ENCODE measurements around the gene SLC34A1. TPM values are rescaled to one million over a fixed set of nuclear protein-coding genes. Genes with fewer than 3 reads are reported as not detected.

Gene SLC34A1
- total and polyA plus RNA-seq, 9 donors: not detected

- Histone ChIP-seq H3K4me3 (ENCODE audit: low read length) (peak overlapping the region; percentile 75), H3K4me1 (ENCODE audit: control insufficient read depth, insufficient read depth, low read length) (peaks cover 46% of the 10 kb centered on the region)
- WGBS (ENCODE audit: insufficient coverage): 0% methylated on average over 44 of the region's 52 CpGs
These were observed 41.7 kb downstream of the SLC34A1 start for GRCh38 chr5:177425801-177426565.

DNA sequence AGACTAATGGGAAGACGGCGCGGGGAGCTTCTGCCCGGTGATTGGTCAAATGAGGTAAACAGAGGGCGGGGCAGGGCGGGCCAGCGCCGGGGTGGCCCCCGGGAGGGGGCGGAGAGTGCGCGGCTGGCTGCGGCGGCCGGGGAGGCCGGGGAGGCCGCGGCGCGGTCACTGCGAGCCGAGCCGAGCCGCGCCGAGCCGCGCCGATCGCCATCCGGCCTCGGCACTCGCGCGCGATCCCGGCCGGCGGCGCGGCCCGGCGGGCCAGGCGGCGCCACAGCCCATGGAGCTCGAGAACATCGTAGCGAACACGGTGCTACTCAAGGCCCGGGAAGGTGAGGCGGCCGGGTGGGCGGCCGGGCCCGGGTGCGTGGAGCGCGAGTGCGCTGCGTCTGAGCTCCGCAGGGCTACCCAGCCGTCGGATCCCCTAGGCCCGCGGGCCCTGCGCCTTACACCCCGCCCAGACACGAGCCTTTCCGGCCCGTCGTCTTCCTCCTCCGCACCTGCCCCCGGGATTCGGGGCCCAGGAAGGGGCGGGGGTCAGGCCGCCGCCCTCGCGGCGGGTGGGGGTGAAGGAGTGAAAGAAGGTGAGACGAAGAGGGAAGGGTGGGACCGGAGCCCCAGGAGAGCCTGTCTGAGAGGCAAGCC lies 42.5 kb downstream of the SLC34A1 start, which contains the start of gene GRK6:
TSS of gene GRK6 (plus strand) at position 111 of the 645 bp plus-strand sequence. CDS start at position 281, 170 bp downstream.
- Histone ChIP-seq H3K9me3 (replicated peaks; ENCODE audit: control insufficient read depth, low read depth, low read length) (no peaks in the 10 kb centered on the region), H3K27ac (ENCODE audit: low read length) (peak within 1 kb of the TSS; percentile 97), H3K4me3 (ENCODE audit: low read length) (peak within 1 kb of the TSS; percentile 81), H3K36me3 (ENCODE audit: control insufficient read depth, insufficient read depth, low read length) (peaks cover 18% of the 10 kb centered on the region), H3K27me3 (ENCODE audit: control insufficient read depth, insufficient read depth, low read length) (no peaks in the 10 kb centered on the region), H3K4me1 (ENCODE audit: control insufficient read depth, insufficient read depth, low read length) (peaks cover 52% of the 10 kb centered on the region)
- DNase-seq: peak; percentile 65
- under 1% methylated on average over 79 of the region's 82 CpGs for WGBS (ENCODE audit: insufficient coverage)

More at GRCh38 chr5:177425801-177426565, 41.7 kb downstream of the SLC34A1 start:
- peaks cover 11% of the 10 kb centered on the region for H3K36me3 ChIP-seq (ENCODE audit: control insufficient read depth, insufficient read depth, low read length)
- no peaks in the 10 kb centered on the region for H3K27me3 ChIP-seq (ENCODE audit: control insufficient read depth, insufficient read depth, low read length)
- H3K9me3 ChIP-seq (replicated peaks; ENCODE audit: control insufficient read depth, low read depth, low read length): no peaks in the 10 kb centered on the region
- DNase-seq: peak; percentile 100
- H3K27ac ChIP-seq (ENCODE audit: low read length): peak overlapping the region; percentile 97

- peak overlapping the region; percentile 59 for H3K27ac ChIP-seq (ENCODE audit: low read length)
- peak overlapping the region; percentile 81 for H3K4me3 ChIP-seq (ENCODE audit: low read length)
- H3K4me1 ChIP-seq (ENCODE audit: control insufficient read depth, insufficient read depth, low read length): peaks cover 58% of the 10 kb centered on the region
- no peaks in the 10 kb centered on the region for H3K9me3 ChIP-seq (replicated peaks; ENCODE audit: control insufficient read depth, low read depth, low read length)
- DNase-seq: no peak
- 5% methylated on average over 9 of the region's 11 CpGs for WGBS (ENCODE audit: insufficient coverage)
- H3K27me3 ChIP-seq (ENCODE audit: control insufficient read depth, insufficient read depth, low read length): no peaks in the 10 kb centered on the region
- H3K36me3 ChIP-seq (ENCODE audit: control insufficient read depth, insufficient read depth, low read length): peaks cover 24% of the 10 kb centered on the region
These were observed 43.1 kb downstream of the SLC34A1 start for GRCh38 chr5:177427211-177427822.

GRCh38 chr5:177427919-177428573 lies 43.8 kb downstream of the SLC34A1 start:
- Histone ChIP-seq H3K27me3 (ENCODE audit: control insufficient read depth, insufficient read depth, low read length) (no peaks in the 10 kb centered on the region), H3K36me3 (ENCODE audit: control insufficient read depth, insufficient read depth, low read length) (peaks cover 31% of the 10 kb centered on the region), H3K27ac (ENCODE audit: low read length) (no peak overlapping the region), H3K4me1 (ENCODE audit: control insufficient read depth, insufficient read depth, low read length) (peaks cover 65% of the 10 kb centered on the region), H3K9me3 (replicated peaks; ENCODE audit: control insufficient read depth, low read depth, low read length) (no peaks in the 10 kb centered on the region), H3K4me3 (ENCODE audit: low read length) (peak overlapping the region; percentile 81)
- no peak for DNase-seq
- WGBS (ENCODE audit: insufficient coverage): 72% methylated on average over 10 of the region's 11 CpGs

- Histone ChIP-seq H3K27ac (ENCODE audit: low read length) (peak overlapping the region; percentile 47), H3K36me3 (ENCODE audit: control insufficient read depth, insufficient read depth, low read length) (peaks cover 38% of the 10 kb centered on the region), H3K9me3 (replicated peaks; ENCODE audit: control insufficient read depth, low read depth, low read length) (no peaks in the 10 kb centered on the region), H3K4me3 (ENCODE audit: low read length) (no peak overlapping the region), H3K4me1 (ENCODE audit: control insufficient read depth, insufficient read depth, low read length) (peaks cover 65% of the 10 kb centered on the region), H3K27me3 (ENCODE audit: control insufficient read depth, insufficient read depth, low read length) (no peaks in the 10 kb centered on the region)
- 88% methylated on average over 5 of the region's 10 CpGs for WGBS (ENCODE audit: insufficient coverage)
- no peak for DNase-seq
These were observed 44.5 kb downstream of the SLC34A1 start for GRCh38 chr5:177428574-177429217.

DNA sequence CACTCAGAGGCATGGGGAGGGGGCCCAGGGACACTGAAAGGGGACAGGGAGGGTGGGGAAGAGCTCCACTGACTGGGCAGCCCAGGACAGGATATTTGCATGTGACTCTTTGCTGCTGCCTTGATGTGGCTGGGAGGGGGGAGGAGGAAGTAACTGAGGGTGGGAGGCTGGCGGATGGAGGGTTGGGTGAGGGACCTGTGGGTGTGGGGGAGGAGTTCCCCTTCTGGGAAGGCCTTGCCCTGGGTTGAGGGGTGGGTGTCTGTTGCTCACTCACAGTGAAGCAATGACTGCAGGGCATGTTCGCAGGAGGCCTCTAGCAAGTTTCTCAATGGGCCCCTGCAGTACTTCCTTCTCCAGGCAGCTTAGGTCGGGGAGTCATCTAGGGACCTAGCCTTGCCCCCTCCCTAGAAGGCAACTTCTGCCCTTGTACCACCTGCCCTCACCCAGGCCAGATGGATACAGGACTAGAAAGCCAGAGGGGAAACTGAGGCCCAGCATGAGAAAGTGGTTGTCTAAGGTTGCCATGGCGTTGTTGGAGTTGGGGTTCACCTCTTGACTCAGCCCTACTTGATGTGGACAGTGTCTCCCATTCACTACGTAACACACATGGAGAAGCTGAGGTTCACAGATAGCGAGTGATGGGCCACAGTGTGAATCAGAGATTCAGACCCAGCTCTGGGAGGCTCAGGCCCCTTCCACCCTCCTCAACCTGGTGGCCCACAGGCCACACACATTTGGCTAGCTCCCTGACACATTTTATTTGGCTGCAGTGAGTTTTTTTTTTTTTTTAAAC lies 45.2 kb downstream of the SLC34A1 start:
- H3K27me3 ChIP-seq (ENCODE audit: control insufficient read depth, insufficient read depth, low read length): no peaks in the 10 kb centered on the region
- peak; percentile 61 for DNase-seq
- 96% methylated on average over 4 of the region's 6 CpGs for WGBS (ENCODE audit: insufficient coverage)
- H3K4me3 ChIP-seq (ENCODE audit: low read length): no peak overlapping the region
- H3K4me1 ChIP-seq (ENCODE audit: control insufficient read depth, insufficient read depth, low read length): peaks cover 65% of the 10 kb centered on the region
- peak overlapping the region; percentile 75 for H3K27ac ChIP-seq (ENCODE audit: low read length)
- no peaks in the 10 kb centered on the region for H3K9me3 ChIP-seq (replicated peaks; ENCODE audit: control insufficient read depth, low read depth, low read length)
- peaks cover 45% of the 10 kb centered on the region for H3K36me3 ChIP-seq (ENCODE audit: control insufficient read depth, insufficient read depth, low read length)

DNA sequence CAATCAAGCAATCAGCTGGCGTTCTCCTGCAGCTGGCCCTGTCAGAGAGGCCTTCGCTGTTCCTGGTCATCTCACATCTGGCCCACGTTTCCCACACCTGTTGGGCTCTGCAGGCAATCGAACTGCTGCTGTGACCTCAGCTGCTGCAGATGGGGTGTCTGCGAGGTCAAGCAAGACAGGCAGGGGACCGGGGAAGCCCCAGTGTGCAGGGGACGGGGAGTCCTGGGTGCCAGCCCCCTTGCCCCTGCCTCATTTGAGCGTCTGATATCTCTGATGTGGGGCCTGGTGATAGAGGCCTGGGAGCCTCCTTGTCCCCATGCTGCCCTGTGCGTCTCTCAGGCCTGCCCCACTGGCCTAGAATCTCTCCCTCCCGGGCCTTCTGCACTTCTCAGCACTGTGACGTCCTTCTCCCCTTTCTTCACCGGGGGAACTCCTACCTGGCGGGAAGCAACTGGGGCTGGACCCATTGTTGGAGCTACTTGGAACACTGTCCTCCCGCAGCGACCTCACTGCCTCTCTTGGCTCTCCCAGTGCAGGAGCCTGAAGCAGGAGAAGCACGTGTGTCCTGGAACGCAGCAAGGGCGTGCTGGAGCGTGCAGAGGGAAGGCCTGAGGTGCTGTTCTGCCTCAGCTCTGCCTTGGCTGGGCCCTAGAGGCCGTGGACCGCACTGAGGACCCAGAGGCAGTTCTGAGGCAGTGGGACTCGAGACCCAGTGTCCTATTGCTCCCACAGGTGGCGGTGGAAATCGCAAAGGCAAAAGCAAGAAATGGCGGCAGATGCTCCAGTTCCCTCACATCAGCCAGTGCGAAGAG lies 46.1 kb downstream of the SLC34A1 start:
- WGBS (ENCODE audit: insufficient coverage): 66% methylated on average over 23 of the region's 26 CpGs
- Histone ChIP-seq H3K27ac (ENCODE audit: low read length) (peak overlapping the region; percentile 35), H3K27me3 (ENCODE audit: control insufficient read depth, insufficient read depth, low read length) (no peaks in the 10 kb centered on the region), H3K9me3 (replicated peaks; ENCODE audit: control insufficient read depth, low read depth, low read length) (no peaks in the 10 kb centered on the region), H3K4me3 (ENCODE audit: low read length) (no peak overlapping the region), H3K4me1 (ENCODE audit: control insufficient read depth, insufficient read depth, low read length) (peaks cover 65% of the 10 kb centered on the region), H3K36me3 (ENCODE audit: control insufficient read depth, insufficient read depth, low read length) (peaks cover 54% of the 10 kb centered on the region)
- DNase-seq: peak; percentile 76

DNA sequence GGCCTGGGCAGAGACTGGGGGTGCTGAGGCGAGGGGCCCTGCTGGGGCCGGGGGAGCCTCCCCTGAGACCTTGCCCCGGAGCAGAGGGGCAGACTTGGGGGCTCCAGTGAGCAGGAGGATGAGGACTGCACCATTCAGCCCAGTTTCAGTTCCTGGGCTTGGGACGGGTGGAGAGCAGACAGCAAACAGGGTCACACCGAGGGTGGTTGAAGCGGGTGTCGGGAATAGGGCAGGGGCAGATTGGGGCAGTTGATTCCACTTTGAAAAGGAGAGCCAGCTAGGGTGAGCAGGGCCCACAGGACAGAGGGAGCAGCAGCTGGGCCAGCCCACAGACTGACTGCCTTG lies 46.7 kb downstream of the SLC34A1 start:
- no peak for DNase-seq
- WGBS (ENCODE audit: insufficient coverage): 75% methylated on average over 7 of the region's 7 CpGs
- no peak overlapping the region for H3K4me3 ChIP-seq (ENCODE audit: low read length)

More for the DNA sequence above, 46.7 kb downstream of the SLC34A1 start:
- Histone ChIP-seq H3K36me3 (ENCODE audit: control insufficient read depth, insufficient read depth, low read length) (peaks cover 60% of the 10 kb centered on the region), H3K27ac (ENCODE audit: low read length) (peak overlapping the region; percentile 20), H3K4me1 (ENCODE audit: control insufficient read depth, insufficient read depth, low read length) (peaks cover 61% of the 10 kb centered on the region), H3K27me3 (ENCODE audit: control insufficient read depth, insufficient read depth, low read length) (no peaks in the 10 kb centered on the region), H3K9me3 (replicated peaks; ENCODE audit: control insufficient read depth, low read depth, low read length) (no peaks in the 10 kb centered on the region)
